ENCODE data around the gene TPP1. TPM values are rescaled to one million over a fixed set of nuclear protein-coding genes. Genes with fewer than 3 reads are reported as not detected.

The TPP1 gene
- total and polyA plus RNA-seq, 9 of the 15 experiments (the other 6 are each of a cell fraction or from before 2014, with no cell fraction given) = 7.5 to 75.8 (median 15.7) TPM

- TF ChIP-seq POLR2AphosphoS5 (IDR thresholded peaks at IDR 0.05; ENCODE audit: control insufficient read depth, insufficient read depth, low read depth, low read length) (0 out of 2 replicates have a peak, but pooled peaks have one; percentile 39), BRD9 (IDR thresholded peaks at IDR 0.05; ENCODE audit: low read depth, partially characterized antibody) (peak; percentile 10), CTCF (IDR thresholded peaks at IDR 0.05 in 2 of 3, conservative IDR thresholded peaks at IDR 0.05 in 1 of 3; ENCODE audit: insufficient read depth in 2 of 3, low read depth in 1 of 3, low read length in 3 of 3) (peak; percentile 42 to 69 (median 53); a peak in 5 of 6 replicates), EP400 (IDR thresholded peaks at IDR 0.05) (0 out of 2 replicates have a peak, but pooled peaks have one; percentile 6), ATF7 (IDR thresholded peaks at IDR 0.05) (peak; percentile 22; the same call in 1 of the 2 replicates), ZC3H8 (IDR thresholded peaks at IDR 0.05) (no peak), CTBP1 (IDR thresholded peaks at IDR 0.05; ENCODE audit: borderline replicate concordance) (0 out of 2 replicates have a peak, but pooled peaks have one; percentile 16), REST (IDR thresholded peaks at IDR 0.05; ENCODE audit: borderline replicate concordance) (peak; percentile 47; the same call in 1 of the 2 replicates), REST (CRISPR knock-in tag; IDR thresholded peaks at IDR 0.05; ENCODE audit: low read depth) (no peak), ZFP36 (IDR thresholded peaks at IDR 0.05; ENCODE audit: low read depth, low read length, partially characterized antibody) (peak; percentile 51), ZBTB43 (CRISPR knock-in tag; IDR thresholded peaks at IDR 0.05) (0 out of 2 replicates have a peak, but pooled peaks have one; percentile 46), POLR2AphosphoS2 (IDR thresholded peaks at IDR 0.05; ENCODE audit: low read length) (no peak), SMARCA4 (IDR thresholded peaks at IDR 0.05) (0 out of 2 replicates have a peak, but pooled peaks have one; percentile 27)
Observed at GRCh38 chr11:6604081-6604626, 15.1 kb downstream of the TPP1 start (continued).

Data from K562 (cell line).